B cell (primary cell): Measurements from ENCODE around the gene FXR2.

ENCODE experiments used
- EZH2 ChIP-seq: IDR thresholded peaks from 2 replicates; pipeline ENCODE4 v1.6.1; 2012; ENCODE audit warnings: borderline replicate concordance, low read depth, mild to moderate bottlenecking, moderate library complexity, low read length; ENCODE audit not compliant: insufficient read depth, poor library complexity, severe bottlenecking
- TF ChIP-seq, protein P1 (sequence below): fragments of 200-600 bp; IDR thresholded peaks from one replicate; pipeline ENCODE4 v1.8.0; 2022; ENCODE audit warnings: antibody characterized with exemption, mild to moderate bottlenecking

DNA sequence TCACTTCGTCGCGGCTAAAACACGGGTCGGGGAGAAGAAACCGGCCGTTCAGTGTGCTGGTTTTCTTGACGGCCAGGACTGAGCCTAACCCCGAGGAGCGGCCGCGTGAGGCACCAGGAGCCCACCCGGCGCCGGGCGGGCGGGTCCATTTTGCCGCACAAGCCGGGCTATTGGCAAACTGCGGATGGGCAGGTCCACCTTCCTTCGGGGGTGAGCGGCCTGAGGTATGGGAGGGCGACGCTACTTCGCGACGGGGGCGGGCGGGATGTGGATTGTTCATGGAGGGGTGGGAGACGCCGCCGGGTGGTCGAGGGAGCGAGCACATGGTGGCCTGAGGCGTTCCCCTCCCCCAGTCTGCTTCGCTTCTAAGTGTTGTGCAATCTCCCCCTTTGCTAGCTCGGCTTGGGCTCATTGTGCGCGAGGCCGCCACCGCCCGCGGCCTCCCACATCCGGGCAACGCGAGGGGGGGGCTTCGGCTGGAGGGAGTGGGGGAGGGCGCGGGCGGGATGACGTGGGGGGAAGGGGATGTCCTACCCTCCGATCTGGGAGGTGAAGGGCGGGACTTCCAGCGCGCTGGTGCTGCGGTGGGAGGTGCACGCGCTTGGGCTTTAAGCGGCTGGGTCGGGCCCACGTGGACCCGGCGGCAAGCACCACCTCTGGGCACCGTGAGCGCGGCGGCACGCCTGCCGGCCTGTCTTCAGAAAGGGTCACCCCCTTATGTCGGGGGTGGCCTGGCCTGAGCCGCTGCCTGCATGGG is 41.2 kb downstream of the FXR2 start:
- no peak for TF ChIP-seq EZH2
- TF ChIP-seq, protein P1, sequence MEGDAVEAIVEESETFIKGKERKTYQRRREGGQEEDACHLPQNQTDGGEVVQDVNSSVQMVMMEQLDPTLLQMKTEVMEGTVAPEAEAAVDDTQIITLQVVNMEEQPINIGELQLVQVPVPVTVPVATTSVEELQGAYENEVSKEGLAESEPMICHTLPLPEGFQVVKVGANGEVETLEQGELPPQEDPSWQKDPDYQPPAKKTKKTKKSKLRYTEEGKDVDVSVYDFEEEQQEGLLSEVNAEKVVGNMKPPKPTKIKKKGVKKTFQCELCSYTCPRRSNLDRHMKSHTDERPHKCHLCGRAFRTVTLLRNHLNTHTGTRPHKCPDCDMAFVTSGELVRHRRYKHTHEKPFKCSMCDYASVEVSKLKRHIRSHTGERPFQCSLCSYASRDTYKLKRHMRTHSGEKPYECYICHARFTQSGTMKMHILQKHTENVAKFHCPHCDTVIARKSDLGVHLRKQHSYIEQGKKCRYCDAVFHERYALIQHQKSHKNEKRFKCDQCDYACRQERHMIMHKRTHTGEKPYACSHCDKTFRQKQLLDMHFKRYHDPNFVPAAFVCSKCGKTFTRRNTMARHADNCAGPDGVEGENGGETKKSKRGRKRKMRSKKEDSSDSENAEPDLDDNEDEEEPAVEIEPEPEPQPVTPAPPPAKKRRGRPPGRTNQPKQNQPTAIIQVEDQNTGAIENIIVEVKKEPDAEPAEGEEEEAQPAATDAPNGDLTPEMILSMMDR = no peak
